Measurements from ENCODE around the gene EXOC4.
A peak's percentile ranks its signal among the peaks of the same experiment; 100 is the strongest.
"Not testable (repeated sequence)": the region's sequence is repeated elsewhere in the genome, so short reads cannot be mapped to it uniquely, and the experiment has no call there.

Gene EXOC4

DNA sequence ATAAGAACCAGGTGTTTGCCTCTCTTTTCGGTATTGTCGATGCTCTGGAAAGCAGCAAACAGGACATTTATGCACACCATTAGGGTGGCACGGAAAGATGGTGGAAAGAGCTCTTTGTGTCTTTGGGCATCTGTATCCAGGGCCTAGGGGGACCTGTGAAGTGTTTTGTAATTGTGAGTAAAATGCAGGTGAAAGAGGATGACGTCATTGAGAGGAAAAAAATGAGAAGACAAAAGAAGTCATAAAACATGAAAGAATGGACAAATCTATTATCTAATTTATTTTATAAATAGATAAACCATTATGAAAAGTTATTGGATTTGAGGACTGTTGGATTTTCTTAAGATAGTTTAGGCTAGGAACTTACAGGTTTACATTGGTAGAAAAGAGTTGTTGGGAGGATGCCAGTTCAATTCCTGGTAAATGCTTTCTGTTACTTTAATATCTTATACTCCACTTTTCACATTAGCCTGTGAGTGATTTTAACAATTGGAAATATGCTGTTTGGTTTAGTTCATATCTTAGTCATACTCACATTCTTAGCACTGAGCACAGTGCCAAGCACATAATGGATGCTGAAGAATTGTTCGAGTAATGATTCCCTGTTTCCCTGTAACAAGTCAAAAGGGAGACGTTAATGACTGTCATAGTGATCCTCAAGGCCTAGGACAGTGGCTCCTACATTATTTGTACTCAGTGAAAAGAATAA lies 62.6 kb downstream of the EXOC4 start:
- H3K27me3 ChIP-seq (replicated peaks; ENCODE audit: control insufficient read depth, insufficient read depth, low read length) = no peaks in the 10 kb centered on the region
- peaks cover 8% of the 10 kb centered on the region for H3K36me3 ChIP-seq (ENCODE audit: control insufficient read depth, insufficient read depth, low read length, severe bottlenecking)
- H3K4me3 ChIP-seq (ENCODE audit: low read length) = no peak overlapping the region
- DNase-seq (ENCODE audit: low read depth) = peak; percentile 54
- peak overlapping the region; percentile 11 for H3K9ac ChIP-seq (ENCODE audit: low read length)
- H3K4me1 ChIP-seq (ENCODE audit: control insufficient read depth, insufficient read depth, low read length) = peaks cover 14% of the 10 kb centered on the region
- no peaks in the 10 kb centered on the region for H3K9me3 ChIP-seq (ENCODE audit: control insufficient read depth, low read length)

DNA sequence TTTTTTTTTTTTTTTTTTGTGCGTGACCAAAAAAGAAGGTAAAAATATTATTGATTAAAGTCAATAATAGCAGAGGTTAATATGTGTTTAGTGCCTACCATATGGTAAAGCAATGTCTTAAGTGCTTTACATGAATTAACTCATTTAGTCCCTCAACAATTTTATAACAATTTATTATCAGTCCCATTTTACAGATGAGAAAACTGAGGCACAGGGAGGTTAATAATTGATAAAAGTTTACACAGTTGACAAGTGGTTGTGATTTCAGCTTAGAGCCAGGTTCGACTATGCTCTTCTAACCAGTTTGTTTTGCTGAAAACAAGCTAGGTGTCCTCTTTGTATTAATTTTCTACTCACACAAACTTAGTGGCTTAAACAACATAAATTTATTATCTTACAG lies 67.0 kb downstream of the EXOC4 start:
- no peak for DNase-seq (ENCODE audit: low read depth)
- peaks cover 14% of the 10 kb centered on the region for H3K4me1 ChIP-seq (ENCODE audit: control insufficient read depth, insufficient read depth, low read length)
- H3K27me3 ChIP-seq (replicated peaks; ENCODE audit: control insufficient read depth, insufficient read depth, low read length) = no peaks in the 10 kb centered on the region
- peaks cover 9% of the 10 kb centered on the region for H3K36me3 ChIP-seq (ENCODE audit: control insufficient read depth, insufficient read depth, low read length, severe bottlenecking)
- H3K9me3 ChIP-seq (ENCODE audit: control insufficient read depth, low read length) = peaks cover 4% of the 10 kb centered on the region
- H3K9ac ChIP-seq (ENCODE audit: low read length) = no peak overlapping the region
- H3K4me3 ChIP-seq (ENCODE audit: low read length) = no peak overlapping the region

DNA sequence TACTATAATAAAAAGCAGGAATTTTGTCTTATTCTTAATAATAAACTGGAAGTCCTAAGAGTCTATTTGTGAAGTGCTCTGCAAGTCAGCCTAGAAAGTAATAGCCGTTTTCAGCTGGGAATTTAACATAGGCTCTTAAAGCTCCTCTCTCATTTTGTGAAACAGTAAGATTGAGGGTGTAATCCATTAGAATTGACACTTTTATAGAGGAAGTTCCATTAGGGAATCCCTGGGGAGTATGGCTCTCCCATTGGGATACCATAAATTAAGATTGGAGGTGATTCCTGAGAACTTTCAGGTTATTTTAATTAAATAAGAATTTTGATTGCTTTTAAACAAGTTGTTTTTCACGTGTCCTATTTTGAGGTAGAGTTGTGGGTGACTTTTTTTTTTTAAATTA lies 68.0 kb downstream of the EXOC4 start:
- peaks cover 9% of the 10 kb centered on the region for H3K36me3 ChIP-seq (ENCODE audit: control insufficient read depth, insufficient read depth, low read length, severe bottlenecking)
- peaks cover 4% of the 10 kb centered on the region for H3K9me3 ChIP-seq (ENCODE audit: control insufficient read depth, low read length)
- H3K9ac ChIP-seq (ENCODE audit: low read length) = no peak overlapping the region
- H3K4me3 ChIP-seq (ENCODE audit: low read length) = no peak overlapping the region
- no peak for DNase-seq (ENCODE audit: low read depth)
- no peaks in the 10 kb centered on the region for H3K27me3 ChIP-seq (replicated peaks; ENCODE audit: control insufficient read depth, insufficient read depth, low read length)
- H3K4me1 ChIP-seq (ENCODE audit: control insufficient read depth, insufficient read depth, low read length) = peaks cover 6% of the 10 kb centered on the region

DNA sequence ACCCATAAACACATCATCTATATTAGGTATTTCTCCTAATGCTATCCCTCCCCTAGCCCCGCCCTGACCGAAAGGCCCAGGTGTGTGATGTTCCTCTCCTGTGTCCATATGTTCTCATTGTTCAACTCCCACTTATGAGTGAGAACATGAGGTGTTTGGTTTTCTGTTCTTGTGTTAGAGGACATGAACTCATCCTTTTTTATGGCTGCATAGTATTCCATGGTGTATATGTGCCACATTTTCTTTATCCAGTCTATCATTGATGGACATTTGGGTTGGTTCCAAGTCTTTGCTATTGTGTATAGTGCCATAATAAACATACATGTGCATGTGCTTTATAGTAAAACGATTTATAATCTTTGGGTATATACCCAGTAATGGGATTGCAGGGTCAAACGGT lies 68.5 kb downstream of the EXOC4 start:
- H3K36me3 ChIP-seq (ENCODE audit: control insufficient read depth, insufficient read depth, low read length, severe bottlenecking); H3K9ac ChIP-seq (ENCODE audit: low read length); H3K4me1 ChIP-seq (ENCODE audit: control insufficient read depth, insufficient read depth, low read length); DNase-seq (ENCODE audit: low read depth); H3K9me3 ChIP-seq (ENCODE audit: control insufficient read depth, low read length); H3K4me3 ChIP-seq (ENCODE audit: low read length); H3K27me3 ChIP-seq (replicated peaks; ENCODE audit: control insufficient read depth, insufficient read depth, low read length): not testable (repeated sequence)

DNA sequence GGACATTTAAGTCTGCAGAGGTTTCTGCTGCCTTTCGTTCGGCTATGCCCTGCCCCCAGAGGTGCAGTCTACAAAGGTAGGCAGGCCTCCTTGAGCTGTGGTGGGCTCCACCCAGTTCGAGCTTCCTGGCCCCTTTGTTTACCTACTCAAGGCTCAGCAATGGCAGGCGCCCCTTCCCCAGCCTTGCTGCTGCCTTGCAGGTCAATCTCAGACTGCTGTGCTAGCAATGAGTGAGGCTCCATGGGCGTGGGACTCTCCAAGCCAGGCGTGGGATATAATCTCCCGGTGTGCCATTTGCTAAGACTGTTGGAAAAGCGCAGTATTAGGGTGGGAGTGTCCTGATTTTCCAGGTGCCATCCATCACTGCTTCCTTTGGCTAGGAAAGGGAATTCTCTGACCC lies 73.9 kb downstream of the EXOC4 start:
- not testable (repeated sequence) for H3K27me3 ChIP-seq (replicated peaks; ENCODE audit: control insufficient read depth, insufficient read depth, low read length); H3K36me3 ChIP-seq (ENCODE audit: control insufficient read depth, insufficient read depth, low read length, severe bottlenecking); H3K9ac ChIP-seq (ENCODE audit: low read length); H3K4me1 ChIP-seq (ENCODE audit: control insufficient read depth, insufficient read depth, low read length); H3K9me3 ChIP-seq (ENCODE audit: control insufficient read depth, low read length); DNase-seq (ENCODE audit: low read depth); H3K4me3 ChIP-seq (ENCODE audit: low read length)

DNA sequence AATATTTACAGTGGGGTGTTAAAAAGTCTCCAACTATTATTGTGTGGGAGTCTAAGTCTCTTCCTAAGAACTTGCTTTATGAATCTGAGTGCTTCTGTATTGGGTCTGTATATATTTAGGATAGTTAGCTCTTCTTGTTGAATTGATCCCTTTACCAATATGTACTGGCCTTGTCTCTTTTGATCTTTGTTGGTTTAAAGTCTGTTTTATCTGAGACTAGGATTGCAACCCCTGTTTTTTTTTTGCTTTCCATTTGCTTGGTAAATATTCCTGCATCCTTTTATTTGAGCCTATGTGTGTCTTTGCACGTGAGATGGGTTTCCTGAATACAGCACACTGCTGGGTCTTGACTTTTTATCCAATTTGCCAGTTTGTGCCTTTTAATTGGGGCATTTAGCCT lies 75.1 kb downstream of the EXOC4 start:
- not testable (repeated sequence) for H3K36me3 ChIP-seq (ENCODE audit: control insufficient read depth, insufficient read depth, low read length, severe bottlenecking); H3K4me1 ChIP-seq (ENCODE audit: control insufficient read depth, insufficient read depth, low read length); DNase-seq (ENCODE audit: low read depth); H3K9ac ChIP-seq (ENCODE audit: low read length); H3K27me3 ChIP-seq (replicated peaks; ENCODE audit: control insufficient read depth, insufficient read depth, low read length); H3K9me3 ChIP-seq (ENCODE audit: control insufficient read depth, low read length); H3K4me3 ChIP-seq (ENCODE audit: low read length)

DNA sequence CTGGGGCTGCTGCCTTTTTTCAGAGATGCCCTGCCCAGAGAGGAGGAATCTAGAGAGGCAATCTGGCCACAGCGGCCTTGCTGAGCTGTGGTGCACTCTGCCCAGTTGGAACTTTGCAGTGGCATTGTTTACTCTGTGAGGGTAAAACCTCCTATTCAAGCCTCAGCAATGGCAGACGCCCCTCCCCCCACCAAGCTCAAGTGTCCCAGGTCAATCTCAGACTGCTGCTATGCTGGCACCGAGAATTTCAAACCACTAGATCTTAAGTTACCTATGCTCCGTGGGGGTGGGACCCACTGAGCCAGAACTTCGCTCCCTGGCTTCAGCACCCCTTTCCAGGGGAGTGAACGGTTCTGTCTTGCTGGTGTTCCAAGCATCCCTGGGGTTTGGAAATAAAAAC lies 77.2 kb downstream of the EXOC4 start:
- Histone ChIP-seq H3K4me1 (ENCODE audit: control insufficient read depth, insufficient read depth, low read length) (no peaks in the 10 kb centered on the region), H3K36me3 (ENCODE audit: control insufficient read depth, insufficient read depth, low read length, severe bottlenecking) (peaks cover 3% of the 10 kb centered on the region), H3K4me3 (ENCODE audit: low read length) (no peak overlapping the region), H3K27me3 (replicated peaks; ENCODE audit: control insufficient read depth, insufficient read depth, low read length) (no peaks in the 10 kb centered on the region), H3K9ac (ENCODE audit: low read length) (no peak overlapping the region), H3K9me3 (ENCODE audit: control insufficient read depth, low read length) (no peaks in the 10 kb centered on the region)
- DNase-seq (ENCODE audit: low read depth) = no peak

DNA sequence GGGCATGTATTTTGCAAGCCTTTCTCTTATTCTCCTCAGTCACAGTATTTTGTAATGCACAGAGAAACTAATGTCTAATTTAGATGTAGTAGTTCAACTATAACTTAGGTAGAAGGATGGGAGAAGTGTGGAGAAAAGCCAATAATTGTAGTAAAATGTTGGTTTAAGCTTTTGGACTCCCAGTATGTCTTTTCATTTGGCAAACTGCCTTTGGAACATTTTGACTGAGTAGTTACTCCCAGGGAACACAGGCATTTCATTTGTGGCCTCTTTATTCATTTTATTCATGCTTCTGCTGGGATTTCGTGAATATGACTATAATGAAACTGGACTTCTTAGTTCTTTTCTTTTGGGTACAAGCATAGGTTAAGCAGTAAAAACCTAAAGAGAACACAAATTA lies 79.0 kb downstream of the EXOC4 start:
- H3K36me3 ChIP-seq (ENCODE audit: control insufficient read depth, insufficient read depth, low read length, severe bottlenecking) = peaks cover 3% of the 10 kb centered on the region
- H3K27me3 ChIP-seq (replicated peaks; ENCODE audit: control insufficient read depth, insufficient read depth, low read length) = no peaks in the 10 kb centered on the region
- no peak overlapping the region for H3K4me3 ChIP-seq (ENCODE audit: low read length)
- H3K9me3 ChIP-seq (ENCODE audit: control insufficient read depth, low read length) = no peaks in the 10 kb centered on the region
- H3K4me1 ChIP-seq (ENCODE audit: control insufficient read depth, insufficient read depth, low read length) = no peaks in the 10 kb centered on the region
- H3K9ac ChIP-seq (ENCODE audit: low read length) = no peak overlapping the region
- DNase-seq (ENCODE audit: low read depth) = peak; percentile 33

DNA sequence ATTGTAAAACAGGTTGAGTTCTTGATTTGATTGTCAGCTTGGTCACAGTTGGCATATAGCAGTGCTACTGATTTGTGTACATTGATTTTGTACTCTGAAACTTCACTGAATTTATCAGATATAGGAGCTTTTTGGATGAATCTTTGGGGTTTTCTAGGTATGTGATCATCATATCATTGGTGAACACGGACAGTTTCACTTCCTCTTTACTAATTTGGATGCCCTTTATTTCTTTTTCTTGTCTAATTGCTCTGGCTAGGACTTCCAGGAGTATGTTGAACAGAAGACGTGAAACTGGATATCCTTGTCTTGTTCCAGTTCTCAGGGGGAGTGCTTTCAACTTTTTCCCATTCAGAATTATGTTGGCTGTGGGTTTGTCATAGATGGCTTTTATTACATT lies 86.9 kb downstream of the EXOC4 start:
- Histone ChIP-seq H3K9ac (ENCODE audit: low read length) (no peak overlapping the region), H3K36me3 (ENCODE audit: control insufficient read depth, insufficient read depth, low read length, severe bottlenecking) (no peaks in the 10 kb centered on the region), H3K27me3 (replicated peaks; ENCODE audit: control insufficient read depth, insufficient read depth, low read length) (no peaks in the 10 kb centered on the region), H3K9me3 (ENCODE audit: control insufficient read depth, low read length) (peaks cover 12% of the 10 kb centered on the region), H3K4me1 (ENCODE audit: control insufficient read depth, insufficient read depth, low read length) (no peaks in the 10 kb centered on the region), H3K4me3 (ENCODE audit: low read length) (no peak overlapping the region)
- no peak for DNase-seq (ENCODE audit: low read depth)

DNA sequence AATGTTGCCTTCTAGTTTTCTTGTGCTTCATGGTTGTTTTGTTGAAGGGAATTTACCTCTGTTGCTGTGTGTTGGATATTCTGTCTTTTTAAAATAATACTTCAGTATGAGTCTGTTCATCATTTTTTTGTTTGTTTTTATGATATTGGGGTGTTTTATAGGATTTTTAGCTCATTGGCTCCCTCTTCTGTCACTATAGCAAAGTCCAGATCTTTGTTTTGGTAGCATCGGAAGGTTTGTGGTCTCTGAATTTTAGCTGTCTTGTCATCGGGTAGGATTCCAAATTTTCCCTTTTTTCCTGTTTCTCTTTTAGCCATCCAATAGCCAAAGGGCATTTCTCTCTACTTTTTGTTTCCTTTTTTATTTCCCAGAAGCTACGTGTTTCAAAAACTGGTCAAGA lies 91.4 kb downstream of the EXOC4 start:
- H3K9ac ChIP-seq (ENCODE audit: low read length) = no peak overlapping the region
- H3K9me3 ChIP-seq (ENCODE audit: control insufficient read depth, low read length) = peaks cover 10% of the 10 kb centered on the region
- no peaks in the 10 kb centered on the region for H3K27me3 ChIP-seq (replicated peaks; ENCODE audit: control insufficient read depth, insufficient read depth, low read length)
- peak; percentile 44 for DNase-seq (ENCODE audit: low read depth)
- H3K4me3 ChIP-seq (ENCODE audit: low read length) = no peak overlapping the region
- H3K36me3 ChIP-seq (ENCODE audit: control insufficient read depth, insufficient read depth, low read length, severe bottlenecking) = no peaks in the 10 kb centered on the region
- H3K4me1 ChIP-seq (ENCODE audit: control insufficient read depth, insufficient read depth, low read length) = no peaks in the 10 kb centered on the region

DNA sequence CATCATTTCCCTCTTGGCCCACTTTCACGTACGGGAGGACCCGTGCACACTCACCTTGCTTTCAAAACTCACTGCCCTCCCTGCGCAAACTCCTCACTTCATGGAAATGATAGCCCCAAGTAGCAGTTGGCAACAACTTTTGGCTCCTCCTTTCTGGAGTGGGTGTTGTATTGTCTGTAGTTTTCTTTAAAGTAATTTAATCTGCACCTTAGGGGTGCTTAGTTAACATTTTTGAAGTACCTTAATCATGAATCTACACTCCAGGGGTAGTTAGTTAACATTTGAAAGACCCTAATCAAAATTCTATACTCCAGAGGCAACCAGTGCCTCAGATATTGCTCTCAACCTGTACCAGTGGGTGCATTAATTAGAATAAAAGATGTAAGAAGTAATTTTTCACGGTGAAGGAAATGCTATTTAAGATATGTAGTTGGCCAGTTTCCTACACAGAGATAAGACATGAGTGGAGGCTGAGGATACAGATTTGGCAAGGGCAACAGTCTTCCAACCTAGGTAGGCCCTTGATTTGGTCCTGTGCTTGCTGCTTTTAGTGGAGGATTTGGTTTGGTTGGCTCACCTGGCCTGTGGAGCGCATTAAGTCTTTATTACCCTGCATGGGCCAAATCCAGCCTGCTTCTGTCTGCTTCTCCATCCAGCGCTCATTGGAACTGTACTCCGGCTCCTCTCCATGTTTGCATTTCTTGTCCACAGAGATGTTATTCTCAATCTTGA lies 93.0 kb downstream of the EXOC4 start:
- no peaks in the 10 kb centered on the region for H3K4me1 ChIP-seq (ENCODE audit: control insufficient read depth, insufficient read depth, low read length)
- DNase-seq (ENCODE audit: low read depth) = no peak
- H3K27me3 ChIP-seq (replicated peaks; ENCODE audit: control insufficient read depth, insufficient read depth, low read length) = no peaks in the 10 kb centered on the region
- no peak overlapping the region for H3K4me3 ChIP-seq (ENCODE audit: low read length)
- H3K36me3 ChIP-seq (ENCODE audit: control insufficient read depth, insufficient read depth, low read length, severe bottlenecking) = no peaks in the 10 kb centered on the region
- no peak overlapping the region for H3K9ac ChIP-seq (ENCODE audit: low read length)
- peaks cover 3% of the 10 kb centered on the region for H3K9me3 ChIP-seq (ENCODE audit: control insufficient read depth, low read length)

DNA sequence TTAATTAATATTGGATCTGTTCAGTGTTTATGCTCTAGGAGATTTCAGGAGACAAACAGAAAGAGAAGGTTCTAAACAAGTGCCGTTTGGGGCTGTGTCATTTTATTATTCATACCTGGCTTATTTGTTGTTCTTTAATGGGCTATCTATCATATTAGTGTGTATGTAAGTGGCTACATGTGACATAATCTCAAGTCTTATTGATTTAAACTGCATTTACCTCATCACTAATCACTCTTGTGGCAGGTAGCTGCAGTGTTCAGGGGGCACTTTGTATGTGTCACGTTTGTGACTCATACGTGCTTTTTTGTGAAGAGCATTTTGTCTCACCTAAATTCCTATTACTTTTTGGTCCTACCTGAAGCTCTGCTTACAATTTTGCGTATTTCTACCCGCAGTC lies 95.4 kb downstream of the EXOC4 start:
- Histone ChIP-seq H3K4me1 (ENCODE audit: control insufficient read depth, insufficient read depth, low read length) (no peaks in the 10 kb centered on the region), H3K9ac (ENCODE audit: low read length) (no peak overlapping the region), H3K9me3 (ENCODE audit: control insufficient read depth, low read length) (peaks cover 16% of the 10 kb centered on the region), H3K27me3 (replicated peaks; ENCODE audit: control insufficient read depth, insufficient read depth, low read length) (no peaks in the 10 kb centered on the region), H3K36me3 (ENCODE audit: control insufficient read depth, insufficient read depth, low read length, severe bottlenecking) (no peaks in the 10 kb centered on the region), H3K4me3 (ENCODE audit: low read length) (no peak overlapping the region)
- DNase-seq (ENCODE audit: low read depth) = no peak

All from adipocyte (in vitro differentiated cells).